ENCODE results near the gene TMEM39A.

The TMEM39A gene

GRCh38 chr3:119408243-119408950, 55.0 kb downstream of the TMEM39A start:
- H3K27ac ChIP-seq (replicated peaks), result no peak overlapping the region
- no peak overlapping the region for H3K4me3 ChIP-seq (replicated peaks; ENCODE audit: insufficient read depth, low read length)
- H3K27me3 ChIP-seq (ENCODE audit: insufficient read depth, poor library complexity, severe bottlenecking), result no peaks in the 10 kb centered on the region
- DNase-seq (ENCODE audit: low read depth in 1 of 2, low spot score in 1 of 2), result no peak
- TF ChIP-seq SPI1 (IDR thresholded peaks at IDR 0.05; ENCODE audit: borderline replicate concordance, low read depth), result no peak
- TF ChIP-seq, protein P1, sequence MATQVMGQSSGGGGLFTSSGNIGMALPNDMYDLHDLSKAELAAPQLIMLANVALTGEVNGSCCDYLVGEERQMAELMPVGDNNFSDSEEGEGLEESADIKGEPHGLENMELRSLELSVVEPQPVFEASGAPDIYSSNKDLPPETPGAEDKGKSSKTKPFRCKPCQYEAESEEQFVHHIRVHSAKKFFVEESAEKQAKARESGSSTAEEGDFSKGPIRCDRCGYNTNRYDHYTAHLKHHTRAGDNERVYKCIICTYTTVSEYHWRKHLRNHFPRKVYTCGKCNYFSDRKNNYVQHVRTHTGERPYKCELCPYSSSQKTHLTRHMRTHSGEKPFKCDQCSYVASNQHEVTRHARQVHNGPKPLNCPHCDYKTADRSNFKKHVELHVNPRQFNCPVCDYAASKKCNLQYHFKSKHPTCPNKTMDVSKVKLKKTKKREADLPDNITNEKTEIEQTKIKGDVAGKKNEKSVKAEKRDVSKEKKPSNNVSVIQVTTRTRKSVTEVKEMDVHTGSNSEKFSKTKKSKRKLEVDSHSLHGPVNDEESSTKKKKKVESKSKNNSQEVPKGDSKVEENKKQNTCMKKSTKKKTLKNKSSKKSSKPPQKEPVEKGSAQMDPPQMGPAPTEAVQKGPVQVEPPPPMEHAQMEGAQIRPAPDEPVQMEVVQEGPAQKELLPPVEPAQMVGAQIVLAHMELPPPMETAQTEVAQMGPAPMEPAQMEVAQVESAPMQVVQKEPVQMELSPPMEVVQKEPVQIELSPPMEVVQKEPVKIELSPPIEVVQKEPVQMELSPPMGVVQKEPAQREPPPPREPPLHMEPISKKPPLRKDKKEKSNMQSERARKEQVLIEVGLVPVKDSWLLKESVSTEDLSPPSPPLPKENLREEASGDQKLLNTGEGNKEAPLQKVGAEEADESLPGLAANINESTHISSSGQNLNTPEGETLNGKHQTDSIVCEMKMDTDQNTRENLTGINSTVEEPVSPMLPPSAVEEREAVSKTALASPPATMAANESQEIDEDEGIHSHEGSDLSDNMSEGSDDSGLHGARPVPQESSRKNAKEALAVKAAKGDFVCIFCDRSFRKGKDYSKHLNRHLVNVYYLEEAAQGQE (IDR thresholded peaks at IDR 0.05; ENCODE audit: insufficient replicate concordance, low read depth), result no peak
- no peak for TF ChIP-seq POLR2AphosphoS5 (IDR thresholded peaks at IDR 0.05; ENCODE audit: low read depth)
- no peak for TF ChIP-seq CTCF (IDR thresholded peaks at IDR 0.05; ENCODE audit: insufficient read depth, low read length)
- no peak for TF ChIP-seq GABPA (IDR thresholded peaks at IDR 0.05; ENCODE audit: low read depth)

DNA sequence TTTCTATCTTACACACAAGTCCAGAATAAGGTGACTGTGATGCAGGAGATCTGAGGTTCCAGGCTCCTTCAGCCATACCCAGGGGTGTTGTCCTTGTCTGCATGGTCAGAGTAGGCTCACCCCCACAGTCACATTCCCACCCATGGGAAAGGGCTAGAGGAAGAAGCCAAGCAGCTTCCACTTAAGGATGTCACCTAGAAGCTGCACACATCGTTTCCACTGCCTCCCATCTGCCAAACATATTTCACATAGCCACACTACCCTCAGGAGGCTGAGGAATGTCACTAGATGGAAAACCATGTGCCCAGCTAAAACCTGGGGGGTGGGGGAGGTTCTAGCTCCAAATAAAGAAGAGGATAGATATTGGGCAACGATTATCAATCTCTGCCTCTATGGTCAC, 58.1 kb downstream of the TMEM39A start:
- no peak for TF ChIP-seq SPI1 (IDR thresholded peaks at IDR 0.05; ENCODE audit: borderline replicate concordance, low read depth)
- TF ChIP-seq, protein P1 (IDR thresholded peaks at IDR 0.05; ENCODE audit: insufficient replicate concordance, low read depth), result no peak
- TF ChIP-seq GABPA (IDR thresholded peaks at IDR 0.05; ENCODE audit: low read depth), result no peak
- TF ChIP-seq POLR2AphosphoS5 (IDR thresholded peaks at IDR 0.05; ENCODE audit: low read depth), result no peak
- TF ChIP-seq CTCF (IDR thresholded peaks at IDR 0.05; ENCODE audit: insufficient read depth, low read length), result no peak
- H3K27ac ChIP-seq (replicated peaks), result no peak overlapping the region
- H3K4me3 ChIP-seq (replicated peaks; ENCODE audit: insufficient read depth, low read length), result no peak overlapping the region
- no peak for DNase-seq (ENCODE audit: low read depth in 1 of 2, low spot score in 1 of 2)
- H3K27me3 ChIP-seq (ENCODE audit: insufficient read depth, poor library complexity, severe bottlenecking), result no peaks in the 10 kb centered on the region

DNA sequence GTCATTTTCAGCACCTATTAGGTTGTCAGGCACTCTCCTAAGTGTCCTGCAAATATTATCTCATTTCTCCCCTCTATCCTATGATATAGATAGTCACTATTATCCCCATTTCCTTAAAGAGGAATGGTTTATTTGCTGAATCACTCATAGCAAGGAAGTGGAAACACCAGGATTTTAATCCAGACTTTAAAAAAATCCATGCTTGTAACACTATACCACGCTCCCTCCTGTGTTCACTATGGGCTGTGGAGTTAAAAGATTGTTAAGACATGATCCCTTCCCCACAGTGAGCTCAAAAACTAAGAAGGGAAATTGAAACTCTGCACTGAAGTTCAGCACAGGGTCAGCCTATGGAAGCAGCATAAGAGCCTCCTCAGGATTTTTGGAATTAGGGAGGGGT, 60.2 kb downstream of the TMEM39A start:
- no peak for TF ChIP-seq GABPA (IDR thresholded peaks at IDR 0.05; ENCODE audit: low read depth)
- TF ChIP-seq, protein P1 (IDR thresholded peaks at IDR 0.05; ENCODE audit: insufficient replicate concordance, low read depth), result no peak
- TF ChIP-seq POLR2AphosphoS5 (IDR thresholded peaks at IDR 0.05; ENCODE audit: low read depth), result no peak
- TF ChIP-seq SPI1 (IDR thresholded peaks at IDR 0.05; ENCODE audit: borderline replicate concordance, low read depth), result no peak
- no peak for TF ChIP-seq CTCF (IDR thresholded peaks at IDR 0.05; ENCODE audit: insufficient read depth, low read length)
- H3K27ac ChIP-seq (replicated peaks), result no peak overlapping the region
- DNase-seq (ENCODE audit: low read depth in 1 of 2, low spot score in 1 of 2), result no peak
- no peaks in the 10 kb centered on the region for H3K27me3 ChIP-seq (ENCODE audit: insufficient read depth, poor library complexity, severe bottlenecking)
- H3K4me3 ChIP-seq (replicated peaks; ENCODE audit: insufficient read depth, low read length), result no peak overlapping the region
